NT2/D1 (cell line): ENCODE measurements around the gene KCNK16.

Experiments
- DNase-seq: peaks from one replicate; pipeline ENCODE4 v3.0.0-alpha.2; 2011; ENCODE audit warnings: low read depth, low spot score
- H3K27me3 ChIP-seq: 2 replicates; pipeline ENCODE4 v1.6.0; 2011; ENCODE audit warnings: mild to moderate bottlenecking; ENCODE audit not compliant: insufficient read length, insufficient read depth
- H3K36me3 ChIP-seq: 2 replicates; pipeline ENCODE4 v1.6.1; 2011; ENCODE audit warnings: mild to moderate bottlenecking, low read length, mixed read lengths; ENCODE audit not compliant: insufficient read depth, insufficient read length
- H3K4me1 ChIP-seq: 2 replicates; pipeline ENCODE4 v1.5.1; 2011; ENCODE audit not compliant: insufficient read depth, insufficient read length
- H3K4me3 ChIP-seq: 2 replicates; pipeline ENCODE4 v1.5.1; 2011; ENCODE audit warnings: low read depth; ENCODE audit not compliant: insufficient read length
- H3K9ac ChIP-seq: 2 replicates; pipeline ENCODE4 v1.6.0; 2011; ENCODE audit warnings: low read depth; ENCODE audit not compliant: insufficient read length
- H3K9me3 ChIP-seq: 2 replicates; pipeline ENCODE4 v1.5.1; 2011; ENCODE audit warnings: mild to moderate bottlenecking, low read length; ENCODE audit not compliant: insufficient read depth
- SUZ12 ChIP-seq: IDR thresholded peaks from 2 replicates; pipeline ENCODE4 v1.6.1; 2011; ENCODE audit not compliant: insufficient read length, insufficient read depth; ENCODE audit errors: extremely low read depth
- YY1 ChIP-seq: IDR thresholded peaks from 2 replicates; pipeline ENCODE4 v1.6.1; 2011; ENCODE audit not compliant: insufficient read length, insufficient read depth
- ZNF274 ChIP-seq: IDR thresholded peaks from 2 replicates; pipeline ENCODE4 v1.6.1; 2011; ENCODE audit warnings: mild to moderate bottlenecking, low read depth, low read length

The KCNK16 gene

DNA sequence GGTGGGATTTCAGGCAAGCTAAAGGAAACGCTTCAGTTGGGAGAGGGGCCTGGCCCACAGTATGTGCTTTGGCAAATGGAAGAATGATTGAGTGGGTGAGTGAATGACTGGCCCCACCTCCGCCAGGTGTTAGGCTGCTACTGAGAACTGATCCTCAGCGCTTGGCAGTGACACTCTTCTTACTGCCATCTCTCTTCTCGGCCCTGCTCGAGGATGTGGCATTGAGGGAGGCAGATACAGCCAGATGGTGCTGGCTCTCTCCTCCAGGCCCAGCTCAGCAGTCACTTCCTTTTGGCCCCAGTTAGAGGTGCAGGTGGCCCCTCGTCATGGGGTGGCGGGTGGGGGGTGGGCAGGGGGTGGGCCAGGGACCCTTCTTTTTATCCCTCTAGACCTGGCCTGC is 54.3 kb downstream of the KCNK16 start:
- Histone ChIP-seq H3K4me1 (peaks cover 11% of the 10 kb centered on the region), H3K36me3 (no peaks in the 10 kb centered on the region), H3K4me3 (no peak overlapping the region), H3K27me3 (no peaks in the 10 kb centered on the region), H3K9ac (no peak overlapping the region), H3K9me3 (no peaks in the 10 kb centered on the region)
- DNase-seq, result no peak
- TF ChIP-seq SUZ12, result no peak

DNA sequence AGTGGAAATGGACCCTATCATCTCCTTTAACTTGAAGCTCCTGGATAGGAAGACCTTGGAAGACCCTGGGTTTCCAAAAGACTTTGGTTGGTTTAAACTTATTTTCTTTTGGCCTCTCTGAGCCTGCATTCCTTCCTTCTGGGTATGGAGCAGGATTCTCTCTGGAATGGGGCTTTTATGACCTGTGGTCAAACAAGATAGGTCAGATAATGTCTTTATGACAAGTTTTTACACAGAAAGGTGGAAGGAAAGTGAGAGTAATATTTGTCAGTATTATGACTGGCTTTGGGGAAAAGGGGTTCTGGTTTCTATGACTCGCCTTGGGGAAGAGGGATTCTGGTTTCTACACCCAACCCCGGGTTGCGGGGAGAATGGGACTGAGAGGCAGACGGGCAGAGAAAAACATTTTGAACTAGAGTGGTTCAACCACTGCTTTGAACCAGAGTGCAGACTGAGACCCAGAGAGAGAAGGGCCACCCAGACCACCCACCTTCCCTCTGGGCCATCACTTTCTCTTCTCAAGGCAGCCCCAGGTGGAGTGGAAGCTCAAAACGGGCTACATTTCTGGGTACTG is 55.6 kb downstream of the KCNK16 start:
- H3K36me3 ChIP-seq, result no peaks in the 10 kb centered on the region
- H3K9ac ChIP-seq, result no peak overlapping the region
- TF ChIP-seq YY1 (no peak), ZNF274 (no peak)
- no peak for DNase-seq
- no peaks in the 10 kb centered on the region for H3K9me3 ChIP-seq
- H3K4me1 ChIP-seq, result peaks cover 10% of the 10 kb centered on the region
- H3K4me3 ChIP-seq, result no peak overlapping the region
- H3K27me3 ChIP-seq, result no peaks in the 10 kb centered on the region

- Histone ChIP-seq H3K36me3 (no peaks in the 10 kb centered on the region), H3K4me1 (peaks cover 14% of the 10 kb centered on the region), H3K4me3 (no peak overlapping the region), H3K9ac (no peak overlapping the region), H3K9me3 (0 out of 2 replicates have a peak, but pooled peaks cover under 1% of the 10 kb centered on the region), H3K27me3 (no peaks in the 10 kb centered on the region)
- no peak for DNase-seq
- TF ChIP-seq YY1 (no peak), SUZ12 (no peak), ZNF274 (no peak)
Measured at GRCh38 chr6:39266375-39266774, 56.1 kb downstream of the KCNK16 start.
